GM19193 (cell line): ENCODE measurements around the gene PRDM15.

Experiments
- POLR2A ChIP-seq: IDR thresholded peaks from 4 replicates; pipeline ENCODE4 v1.6.1; 2011; ENCODE audit not compliant: insufficient read depth, insufficient read length; ENCODE audit errors: extremely low read depth

The PRDM15 gene

DNA sequence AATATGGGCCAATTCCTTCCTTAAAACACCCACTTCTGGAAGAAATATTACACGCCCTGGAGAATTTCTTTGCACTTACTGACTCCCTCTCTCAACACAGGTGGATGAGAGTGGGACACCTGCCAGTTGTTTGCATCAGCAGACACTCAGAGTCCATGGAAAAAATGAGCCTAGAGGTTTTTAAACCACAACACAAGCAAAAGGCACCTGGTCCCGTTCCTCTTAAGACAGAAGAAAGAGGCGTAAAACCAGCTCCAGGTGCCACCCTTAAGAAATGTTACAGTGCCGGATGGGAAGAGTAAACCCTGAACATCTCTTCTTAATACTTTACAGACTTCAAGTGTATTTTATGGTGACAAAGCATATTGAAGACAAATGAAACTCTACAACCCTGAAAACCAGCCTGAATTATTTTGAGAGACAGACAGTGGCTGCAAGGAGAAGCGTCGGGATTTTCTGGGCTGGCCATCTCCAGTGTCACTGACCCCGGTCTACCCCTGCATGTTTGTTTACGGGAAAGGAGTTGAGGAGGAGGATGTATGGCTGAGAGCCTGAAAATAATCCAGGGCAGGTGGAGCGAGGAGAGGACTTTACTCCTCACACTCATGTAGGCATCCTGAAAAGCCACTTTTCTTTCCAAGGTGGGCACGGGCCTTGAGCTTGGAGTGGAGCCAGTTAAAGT lies 104.5 kb downstream of the PRDM15 start:
- TF ChIP-seq POLR2A = no peak

DNA sequence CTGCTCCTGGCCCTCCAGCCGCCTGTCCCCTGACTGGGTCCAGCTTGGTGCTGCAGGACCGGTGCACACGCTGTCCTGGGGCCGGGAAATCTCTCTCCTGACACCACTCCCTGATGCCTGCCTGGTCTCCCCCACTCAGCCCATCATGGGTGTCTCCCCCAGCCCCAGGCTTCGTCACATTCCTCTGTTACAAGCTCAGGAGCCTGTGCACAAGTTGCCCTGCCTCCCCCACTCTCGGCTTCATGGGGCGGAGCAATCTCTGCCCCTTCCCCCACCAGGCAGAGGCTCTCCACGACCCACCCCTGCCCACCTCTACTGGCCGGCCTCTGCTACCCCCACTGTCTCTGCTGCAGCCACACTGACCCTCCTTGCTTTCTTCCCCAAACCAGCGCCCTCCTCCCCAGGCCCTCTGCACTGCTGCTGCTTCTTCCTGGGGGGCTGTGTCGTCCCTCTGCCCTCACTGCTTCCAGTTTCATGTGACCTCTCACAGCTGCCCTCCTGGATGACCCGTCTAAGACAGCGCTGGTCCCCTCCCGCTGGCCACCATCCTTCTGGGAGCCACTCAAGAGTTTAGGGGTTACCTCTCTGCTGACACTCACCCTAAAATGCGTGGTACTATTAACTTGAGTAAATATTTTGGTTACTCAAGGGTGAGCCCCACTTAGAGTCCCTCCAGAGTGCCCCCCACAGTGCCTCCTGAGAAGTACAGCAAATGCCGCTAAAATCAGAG lies 106.6 kb downstream of the PRDM15 start:
- no peak for TF ChIP-seq POLR2A

GRCh38 chr21:41771625-41771945 lies 107.6 kb downstream of the PRDM15 start:
- no peak for TF ChIP-seq POLR2A

GRCh38 chr21:41770901-41771624 lies 108.1 kb downstream of the PRDM15 start:
- TF ChIP-seq POLR2A = no peak

- TF ChIP-seq POLR2A = no peak
These were observed 109.2 kb downstream of the PRDM15 start for GRCh38 chr21:41769933-41770332.

DNA sequence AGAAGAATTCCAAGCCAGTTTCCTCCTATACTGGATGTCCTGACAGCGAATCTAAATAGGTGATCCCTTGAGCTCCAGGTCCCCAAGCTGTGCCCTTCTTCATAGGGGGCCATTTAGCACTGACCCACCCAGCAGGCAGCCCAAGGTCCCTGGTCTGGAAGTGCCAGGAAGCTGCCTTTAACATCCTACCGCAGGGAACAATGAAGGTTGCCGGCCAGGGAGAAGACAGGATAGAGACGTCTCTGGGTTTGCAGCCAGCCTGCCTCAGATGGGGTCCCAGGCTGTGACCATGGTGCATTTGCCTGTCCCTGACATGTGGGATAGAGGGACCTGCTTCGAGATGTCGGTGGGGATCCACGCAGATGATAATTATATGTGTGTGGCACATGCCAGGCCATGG lies 109.6 kb downstream of the PRDM15 start:
- TF ChIP-seq POLR2A = no peak

DNA sequence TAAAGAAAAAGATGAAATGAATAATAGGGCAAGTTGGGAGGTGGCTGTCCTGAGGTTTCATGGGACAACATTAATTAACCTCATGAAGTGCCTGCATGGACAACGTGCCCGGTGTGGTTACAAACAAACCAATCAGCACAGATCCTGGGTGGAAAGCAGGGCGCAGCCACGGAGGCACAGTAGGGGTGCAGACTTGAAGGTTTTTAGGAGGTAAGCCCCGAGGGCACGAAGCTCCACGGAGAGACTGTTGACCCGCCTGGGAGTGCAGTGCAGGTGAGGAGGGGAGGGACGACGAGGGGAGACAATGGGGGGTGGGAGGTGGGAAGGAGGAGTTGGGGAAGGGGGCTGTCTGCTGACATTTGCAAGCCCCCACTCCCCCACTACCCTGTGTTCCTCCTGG lies 110.0 kb downstream of the PRDM15 start:
- no peak for TF ChIP-seq POLR2A

DNA sequence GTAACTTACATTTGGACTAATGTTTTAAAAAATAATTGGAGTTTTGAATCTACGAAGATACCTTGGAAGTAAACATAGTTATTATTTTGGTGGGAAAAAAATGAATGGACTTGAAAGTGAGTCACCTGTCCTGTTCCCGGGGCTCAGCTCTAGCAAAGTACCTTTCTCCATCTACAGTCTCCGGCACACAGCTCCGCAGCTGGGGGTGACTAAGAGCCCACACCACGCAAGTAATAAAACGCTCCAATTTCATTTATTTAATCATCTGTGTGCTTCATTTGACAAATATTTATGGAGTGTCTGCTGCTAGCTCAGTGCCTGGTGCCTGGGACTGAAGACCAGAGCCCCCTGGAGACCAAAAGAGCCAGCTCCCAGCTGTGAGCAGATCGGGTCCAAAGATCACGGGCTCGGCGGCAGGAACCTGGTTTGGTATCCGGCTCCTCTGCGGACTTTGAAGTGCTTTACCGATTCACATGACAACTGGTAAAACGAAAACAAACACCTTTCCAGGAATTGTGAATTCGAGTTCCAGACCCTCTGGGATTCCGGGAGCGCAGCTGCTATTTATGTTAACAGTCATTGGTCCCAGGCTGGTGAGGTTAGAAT lies 110.6 kb downstream of the PRDM15 start:
- no peak for TF ChIP-seq POLR2A

GRCh38 chr21:41767606-41768436 lies 111.3 kb downstream of the PRDM15 start:
- no peak for TF ChIP-seq POLR2A

DNA sequence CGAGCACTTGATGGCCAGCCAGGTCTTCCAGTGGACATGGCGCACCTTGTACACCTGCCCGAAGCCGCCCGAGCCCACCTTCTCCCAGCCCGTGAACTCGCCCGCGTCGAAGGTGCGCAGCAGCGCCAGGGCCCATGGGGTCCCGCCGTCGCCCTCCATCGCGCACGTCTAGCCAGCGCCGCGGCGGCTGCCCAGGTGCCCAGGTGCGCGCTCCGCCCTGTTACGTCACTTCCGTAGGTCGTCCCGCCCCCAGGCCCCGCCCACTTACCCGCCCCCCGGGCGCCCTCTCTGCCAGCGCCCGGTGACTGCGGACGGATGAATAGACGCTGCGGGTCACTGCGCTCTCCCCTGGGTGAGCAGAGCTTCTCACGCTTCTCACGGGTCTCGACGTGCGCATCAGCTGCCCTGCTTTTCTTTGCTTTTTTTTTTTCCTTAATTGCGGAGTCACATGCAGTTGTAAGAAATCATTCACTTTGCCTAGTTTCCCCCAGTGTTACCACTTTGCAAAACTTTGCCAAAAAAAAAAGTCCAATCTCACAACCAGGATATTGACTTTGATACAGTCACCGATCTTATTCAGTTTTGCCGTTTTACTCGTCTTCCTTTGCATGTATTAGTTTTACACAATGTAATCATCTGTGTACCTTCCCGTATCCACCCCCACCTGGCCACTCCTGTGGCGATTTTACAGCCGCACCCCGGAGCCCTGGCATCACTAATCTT lies 112.1 kb downstream of the PRDM15 start, which contains the start of gene RIPK4:
Gene RIPK4, minus strand, starts transcription at position 170 of the 723 bp plus-strand sequence. Its CDS starts 11 bp downstream, at position 159.
- no peak for TF ChIP-seq POLR2A

DNA sequence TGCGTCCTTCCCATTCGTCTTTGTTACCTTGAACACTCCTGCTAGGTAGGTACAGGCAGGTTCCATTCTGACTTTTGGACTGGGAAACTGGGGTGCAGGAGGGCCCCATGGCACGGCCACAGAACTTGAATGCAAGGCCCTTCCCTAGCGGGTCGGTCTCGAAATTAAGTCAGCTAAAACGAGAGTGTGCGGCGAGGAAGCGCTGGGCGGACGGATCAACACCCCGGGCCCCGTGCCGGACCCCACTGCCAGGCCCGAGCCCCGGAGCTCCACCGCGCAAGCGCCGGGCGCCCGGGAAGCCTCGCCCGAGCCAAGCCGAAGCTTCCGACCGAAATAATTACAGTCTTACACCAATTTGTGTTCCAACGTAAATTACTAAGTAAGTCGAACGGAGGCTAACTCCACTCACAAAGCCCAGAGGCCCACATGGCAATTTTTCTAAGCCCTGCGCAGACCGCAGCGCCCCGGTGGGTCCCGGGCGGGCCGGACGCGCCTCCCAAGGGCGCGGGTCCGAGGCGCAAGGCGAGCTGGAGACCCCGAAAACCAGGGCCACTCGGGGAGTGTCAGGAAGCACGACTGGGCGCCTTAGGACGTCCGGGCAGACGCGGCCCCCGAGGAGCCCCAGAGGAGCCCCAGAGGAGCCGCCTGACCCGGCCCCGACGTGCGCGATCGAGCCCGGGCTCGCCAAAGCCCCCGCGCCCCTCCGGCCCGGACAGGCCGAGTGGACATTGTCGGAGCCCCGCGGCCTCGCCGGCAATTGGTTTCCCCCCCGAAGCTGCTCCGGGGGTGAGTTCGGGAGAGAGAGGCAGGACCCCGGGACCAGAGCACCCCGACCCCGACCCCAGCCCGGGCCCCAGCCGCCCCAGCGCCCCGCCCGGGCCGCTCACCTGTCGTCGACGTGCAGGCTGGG lies 112.9 kb downstream of the PRDM15 start:
- no peak for TF ChIP-seq POLR2A

DNA sequence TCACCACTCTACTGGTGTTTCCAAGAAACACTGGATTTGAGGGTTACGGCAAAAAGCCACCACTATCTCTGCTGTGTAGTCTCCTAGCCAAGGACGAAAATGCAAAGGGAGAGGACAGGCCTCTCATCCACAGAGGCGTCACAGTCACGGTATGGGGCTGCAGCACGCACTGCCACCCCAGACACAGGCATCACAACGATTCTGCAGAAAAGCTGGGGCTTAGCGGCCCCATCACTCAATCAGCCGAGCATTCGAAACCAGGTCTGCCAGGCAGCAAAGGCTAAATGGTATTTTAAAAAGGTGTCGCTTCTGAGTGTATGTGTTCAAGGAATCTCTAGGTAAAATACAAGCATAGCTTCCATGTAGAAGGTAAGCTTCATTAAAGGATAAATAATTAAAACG lies 113.7 kb downstream of the PRDM15 start:
- TF ChIP-seq POLR2A = no peak
